G401 (cell line): Measurements from ENCODE around the gene SPRY1. TPM values are rescaled to one million over a fixed set of nuclear protein-coding genes. Genes with fewer than 3 reads are reported as not detected.

Source experiments
- DNase-seq: peaks from one replicate; pipeline ENCODE4 v3.0.0-alpha.2; 2015; ENCODE audit warnings: low spot score
- in situ Hi-C: cut with HindIII; loops from 2 replicates; pipeline ENCODE4 v1.10.0; 2016; ENCODE audit warnings: low sequenced_read_pairs, mixed read lengths
- total RNA-seq: library from RNA; depleted of rRNA; stranded (reverse); fragments of >200 nt; shearing (Covaris generic); gene quantifications from 2 replicates; pipeline ENCODE4 v1.2.3, GENCODE V29; 2014

The SPRY1 gene
- total RNA-seq, 1 experiment from 2014 or later = 69.8 TPM

- in situ Hi-C loops = no loop called here
- DNase-seq = no peak
Measured at GRCh38 chr4:123404533-123404932, 7.9 kb downstream of the SPRY1 start.

- in situ Hi-C loops = no loop called here
- DNase-seq = no peak
Measured at GRCh38 chr4:123405267-123405865, 8.8 kb downstream of the SPRY1 start.

- DNase-seq = peak; percentile 37
- in situ Hi-C loops = no loop called here
Measured at GRCh38 chr4:123406872-123407271, 10.3 kb downstream of the SPRY1 start.

GRCh38 chr4:123408471-123409084 is 12.0 kb downstream of the SPRY1 start:
- in situ Hi-C loops = no loop called here
- DNase-seq = peak; percentile 68

- in situ Hi-C loops = no loop called here
- peak; percentile 44 for DNase-seq
Measured at GRCh38 chr4:123409334-123409733, 12.7 kb downstream of the SPRY1 start.

GRCh38 chr4:123411514-123411913 is 14.9 kb downstream of the SPRY1 start:
- no peak for DNase-seq
- in situ Hi-C loops = no loop called here

GRCh38 chr4:123412091-123412505 is 15.5 kb downstream of the SPRY1 start:
- no peak for DNase-seq
- in situ Hi-C loops = no loop called here

GRCh38 chr4:123412700-123413512 is 16.3 kb downstream of the SPRY1 start:
- DNase-seq = no peak
- in situ Hi-C loops = no loop called here

- in situ Hi-C loops = no loop called here
- no peak for DNase-seq
Measured at GRCh38 chr4:123415576-123415975, 19.0 kb downstream of the SPRY1 start.

- no peak for DNase-seq
- in situ Hi-C loops = no loop called here
Measured at GRCh38 chr4:123415977-123416376, 19.4 kb downstream of the SPRY1 start.

GRCh38 chr4:123417813-123418212 is 21.2 kb downstream of the SPRY1 start:
- in situ Hi-C loops = no loop called here

GRCh38 chr4:123418351-123418931 is 21.8 kb downstream of the SPRY1 start:
- DNase-seq = peak; percentile 72
- in situ Hi-C loops = no loop called here

More at GRCh38 chr4:123417813-123418212, 21.2 kb downstream of the SPRY1 start:
- DNase-seq = no peak

GRCh38 chr4:123419885-123420755 is 23.5 kb downstream of the SPRY1 start:
- in situ Hi-C loops = no loop called here
- DNase-seq = no peak

- no peak for DNase-seq
- in situ Hi-C loops = no loop called here
Measured at GRCh38 chr4:123421227-123421936, 24.8 kb downstream of the SPRY1 start.

- no peak for DNase-seq
- in situ Hi-C loops = no loop called here
Measured at GRCh38 chr4:123421937-123422781, 25.6 kb downstream of the SPRY1 start.

GRCh38 chr4:123423819-123424218 is 27.2 kb downstream of the SPRY1 start:
- no peak for DNase-seq
- in situ Hi-C loops = no loop called here

- no peak for DNase-seq
- in situ Hi-C loops = no loop called here
Measured at GRCh38 chr4:123427951-123428350, 31.4 kb downstream of the SPRY1 start.

- DNase-seq = no peak
- in situ Hi-C loops = no loop called here
Measured at GRCh38 chr4:123430031-123430430, 33.4 kb downstream of the SPRY1 start.
